Activated naive CD4-positive, alpha-beta T cell treated with anti-CD3 and anti-CD28 coated beads, Interleukin-2, amount 50 U/mL, for 72 hours (primary cell): Measurements from ENCODE around the gene ZNF292. TPM values are rescaled to one million over a fixed set of nuclear protein-coding genes. Genes with fewer than 3 reads are reported as not detected.
"Not testable (repeated sequence)": the region's sequence is repeated elsewhere in the genome, so short reads cannot be mapped to it uniquely, and the experiment has no call there.

Source experiments
- ATAC-seq, 2 donors: fragments of 150-1000 bp; cut with Tn5 transposase; 2 replicates each; pipeline ENCODE4 v1.10.0; 2021; ENCODE audit warnings: mild to moderate bottlenecking in 2 of 2, moderate library complexity in 2 of 2
- DNase-seq, 2 donors: peaks; one replicate each; pipeline ENCODE4 v3.0.0; 2021 to 2022; ENCODE audit warnings: low spot score in 2 of 2
- H3K27ac Mint-ChIP-seq, 2 donors: one replicate each; pipeline ENCODE4 v1.8.0; 2022; ENCODE audit warnings: mild to moderate bottlenecking in 2 of 2, mixed read lengths in 2 of 2
- H3K36me3 Mint-ChIP-seq, 2 donors: one replicate each; pipeline ENCODE4 v1.8.0; 2022; ENCODE audit warnings: mixed read lengths in 2 of 2
- H3K9me3 Mint-ChIP-seq, 2 donors: one replicate each; pipeline ENCODE4 v1.8.0; 2022; ENCODE audit warnings: mixed read lengths in 2 of 2
- total RNA-seq, 2 donors: library from RNA; stranded (reverse); gene quantifications; one replicate each; pipeline ENCODE4 v1.2.3, GENCODE V29; 2022

Gene ZNF292
- total RNA-seq, 2 donors from 2014 or later, result 57.0 to 100.0 TPM

GRCh38 chr6:87152526-87152955 lies 2.8 kb upstream of the ZNF292 start:
- DNase-seq, result no peak
- Mint-ChIP-seq H3K27ac (peak overlapping the region; percentile 94 to 97), H3K36me3 (peaks cover 16 to 18% of the 10 kb centered on the region in 2 donors), H3K9me3 (no peaks in the 10 kb centered on the region)
- no peak for ATAC-seq

GRCh38 chr6:87154641-87154992 lies 748 bp upstream of the ZNF292 start:
- DNase-seq (no peak), ATAC-seq (no peak)
- H3K27ac Mint-ChIP-seq, result peak overlapping the region; percentile 97 to 98
- H3K9me3 Mint-ChIP-seq, result no peaks in the 10 kb centered on the region
- H3K36me3 Mint-ChIP-seq, result peaks cover 16 to 31% of the 10 kb centered on the region in 2 donors

- DNase-seq (peak; percentile 45 to 72), ATAC-seq (peak; percentile 6 to 20)
- Mint-ChIP-seq H3K27ac (peak overlapping the region; percentile 97 to 98), H3K9me3 (no peaks in the 10 kb centered on the region), H3K36me3 (peaks cover 16 to 31% of the 10 kb centered on the region in 2 donors)
These were observed 764 bp downstream of the ZNF292 start for GRCh38 chr6:87155842-87156815.

GRCh38 chr6:87157596-87157995 lies 2.2 kb downstream of the ZNF292 start:
- not testable (repeated sequence) for DNase-seq, H3K9me3 Mint-ChIP-seq, ATAC-seq
- H3K27ac Mint-ChIP-seq, result peak overlapping the region in 1 of 2 donors; percentile 36
- peaks cover 16 to 31% of the 10 kb centered on the region in 2 donors for H3K36me3 Mint-ChIP-seq

- no peak overlapping the region for H3K27ac Mint-ChIP-seq
- ATAC-seq (no peak), DNase-seq (no peak)
- peaks cover 5 to 35% of the 10 kb centered on the region in 2 donors for H3K36me3 Mint-ChIP-seq
- no peaks in the 10 kb centered on the region for H3K9me3 Mint-ChIP-seq
These were observed 5.9 kb downstream of the ZNF292 start for GRCh38 chr6:87161299-87161698.

GRCh38 chr6:87164004-87164403 lies 8.6 kb downstream of the ZNF292 start:
- H3K27ac Mint-ChIP-seq, result no peak overlapping the region
- H3K9me3 Mint-ChIP-seq, result no peaks in the 10 kb centered on the region
- ATAC-seq, result no peak
- no peak for DNase-seq
- H3K36me3 Mint-ChIP-seq, result peaks cover 0 to 14% of the 10 kb centered on the region in 2 donors

- ATAC-seq, result no peak
- peak overlapping the region in 1 of 2 donors; percentile 54 for H3K27ac Mint-ChIP-seq
- peaks cover 0 to 13% of the 10 kb centered on the region in 2 donors for H3K36me3 Mint-ChIP-seq
- no peaks in the 10 kb centered on the region for H3K9me3 Mint-ChIP-seq
- no peak for DNase-seq
These were observed 9.1 kb downstream of the ZNF292 start for GRCh38 chr6:87164506-87164905.

GRCh38 chr6:87165185-87165584 lies 9.8 kb downstream of the ZNF292 start:
- no peak for ATAC-seq
- Mint-ChIP-seq H3K36me3 (peaks cover 0 to 13% of the 10 kb centered on the region in 2 donors), H3K9me3 (no peaks in the 10 kb centered on the region), H3K27ac (peak overlapping the region in 1 of 2 donors; percentile 54)
- DNase-seq, result no peak

- no peaks in the 10 kb centered on the region for H3K9me3 Mint-ChIP-seq
- no peak overlapping the region for H3K27ac Mint-ChIP-seq
- no peak for DNase-seq
- H3K36me3 Mint-ChIP-seq, result peaks cover 0 to 21% of the 10 kb centered on the region in 2 donors
- ATAC-seq, result no peak
These were observed 16.7 kb downstream of the ZNF292 start for GRCh38 chr6:87171938-87172633.

- ATAC-seq, result peak; percentile 43 to 64
- no peaks in the 10 kb centered on the region for H3K9me3 Mint-ChIP-seq
- no peak for DNase-seq
- H3K27ac Mint-ChIP-seq, result peak overlapping the region in 1 of 2 donors; percentile 38
- H3K36me3 Mint-ChIP-seq, result peaks cover 5 to 32% of the 10 kb centered on the region in 2 donors
These were observed 18.8 kb downstream of the ZNF292 start for GRCh38 chr6:87174078-87174579.

GRCh38 chr6:87176493-87176892 lies 21.1 kb downstream of the ZNF292 start:
- no peak for ATAC-seq
- Mint-ChIP-seq H3K27ac (peak overlapping the region in 1 of 2 donors; percentile 8), H3K9me3 (no peaks in the 10 kb centered on the region), H3K36me3 (peaks cover 5 to 48% of the 10 kb centered on the region in 2 donors)
- no peak for DNase-seq

GRCh38 chr6:87180105-87180728 lies 24.9 kb downstream of the ZNF292 start:
- no peaks in the 10 kb centered on the region for H3K9me3 Mint-ChIP-seq
- peaks cover 5 to 65% of the 10 kb centered on the region in 2 donors for H3K36me3 Mint-ChIP-seq
- peak overlapping the region in 1 of 2 donors; percentile 11 for H3K27ac Mint-ChIP-seq
- ATAC-seq, result no peak
- no peak for DNase-seq

- Mint-ChIP-seq H3K27ac (peak overlapping the region; percentile 80 to 98), H3K9me3 (no peaks in the 10 kb centered on the region), H3K36me3 (peaks cover 5 to 54% of the 10 kb centered on the region in 2 donors)
- DNase-seq, result no peak
- ATAC-seq, result peak; percentile 0 to 3
These were observed 26.5 kb downstream of the ZNF292 start for GRCh38 chr6:87181903-87182302.

GRCh38 chr6:87182321-87182720 lies 27.0 kb downstream of the ZNF292 start:
- no peak for DNase-seq
- peak overlapping the region; percentile 80 to 98 for H3K27ac Mint-ChIP-seq
- no peaks in the 10 kb centered on the region for H3K9me3 Mint-ChIP-seq
- ATAC-seq, result peak; percentile 78 to 81
- peaks cover 3 to 50% of the 10 kb centered on the region in 2 donors for H3K36me3 Mint-ChIP-seq

GRCh38 chr6:87182940-87183339 lies 27.6 kb downstream of the ZNF292 start:
- peak overlapping the region; percentile 80 to 98 for H3K27ac Mint-ChIP-seq
- H3K9me3 Mint-ChIP-seq, result no peaks in the 10 kb centered on the region
- ATAC-seq (peak; percentile 52 to 80), DNase-seq (no peak)
- H3K36me3 Mint-ChIP-seq, result peaks cover 0 to 44% of the 10 kb centered on the region in 2 donors

- Mint-ChIP-seq H3K36me3 (peaks cover 0 to 42% of the 10 kb centered on the region in 2 donors), H3K9me3 (no peaks in the 10 kb centered on the region), H3K27ac (peak overlapping the region in 1 of 2 donors; percentile 36)
- DNase-seq (no peak), ATAC-seq (peak; percentile 35 to 60)
These were observed 28.3 kb downstream of the ZNF292 start for GRCh38 chr6:87183687-87184086.
